H1 (cell line): ENCODE measurements around the gene TET1. TPM values are rescaled to one million over a fixed set of nuclear protein-coding genes. Genes with fewer than 3 reads are reported as not detected.

ENCODE experiments used
- CTCF ChIA-PET: fragments of 300-600 bp; sonication (Branson Sonifier 250); formaldehyde crosslinking; loops from one replicate; lab custom pipeline; 2021; ENCODE audit not compliant: partially characterized antibody; lab: Charles Lee
- POLR2A ChIA-PET: fragments of 300-600 bp; sonication (Branson Sonifier 250); formaldehyde crosslinking; loops from one replicate; lab custom pipeline; 2021; ENCODE audit warnings: inconsistent platforms; ENCODE audit not compliant: partially characterized antibody; lab: Charles Lee
- DNase-seq, 2 experiments: peaks; one replicate each; pipeline versions ENCODE4 v3.0.0 to v3.0.0-alpha.2; 2010 to 2022; ENCODE audit warnings: low spot score in 2 of 2, low read depth in 1 of 2, mixed read lengths in 1 of 2
- FAIRE-seq: peaks from 2 replicates; lab custom pipeline; 2011; peaks lifted over from hg19 to GRCh38; lab: Jason Lieb, UNC
- H2AFZ ChIP-seq: 2 replicates; pipeline ENCODE4 v1.8.1; 2012; ENCODE audit warnings: low read length, inconsistent platforms
- H2AK5ac ChIP-seq: 2 replicates; pipeline ENCODE4 v1.6.1; 2013; ENCODE audit warnings: low read depth, low read length
- H2BK120ac ChIP-seq: replicated peaks from 2 replicates; pipeline ENCODE3; 2013; ENCODE audit warnings: low read depth, low read length, inconsistent platforms
- H2BK12ac ChIP-seq: 2 replicates; pipeline ENCODE4 v1.6.1; 2013; ENCODE audit warnings: low read depth, low read length
- H2BK15ac ChIP-seq: 2 replicates; pipeline ENCODE4 v1.6.1; 2013; ENCODE audit warnings: low read length
- H2BK20ac ChIP-seq: 2 replicates; pipeline ENCODE4 v1.6.1; 2013; ENCODE audit warnings: low read length
- H2BK5ac ChIP-seq: 2 replicates; pipeline ENCODE4 v1.6.1; 2013; ENCODE audit warnings: low read depth, low read length
- H3K14ac ChIP-seq: 2 replicates; pipeline ENCODE4 v1.6.1; 2013; ENCODE audit warnings: inconsistent platforms; ENCODE audit not compliant: insufficient read length
- H3K18ac ChIP-seq: 2 replicates; pipeline ENCODE4 v1.6.1; 2013; ENCODE audit warnings: low read length; ENCODE audit errors: extremely low read depth
- H3K23ac ChIP-seq: 2 replicates; pipeline ENCODE4 v1.6.1; 2013; ENCODE audit warnings: inconsistent platforms; ENCODE audit not compliant: insufficient read length
- H3K23me2 ChIP-seq: 2 replicates; pipeline ENCODE4 v1.6.1; 2013; ENCODE audit warnings: low read depth, low read length
- H3K27ac ChIP-seq: 2 replicates; pipeline ENCODE4 v1.6.1; 2011; ENCODE audit warnings: low read depth, low read length, inconsistent platforms
- H3K27me3 ChIP-seq, 4 experiments: replicated peaks in 1 of 4; 1 replicate in 1 of 4; 2 replicates in 3 of 4; pipeline versions ENCODE4 v1.6.1 to v1.8.1; 2011 to 2013; ENCODE audit warnings: low read length in 3 of 4, mild to moderate bottlenecking in 3 of 4, inconsistent platforms in 2 of 4, mixed read lengths in 2 of 4, moderate library complexity in 1 of 4; ENCODE audit not compliant: control insufficient read depth in 3 of 4, insufficient read depth in 3 of 4; ENCODE audit errors: extremely low read depth in 1 of 4
- H3K36me3 ChIP-seq, 4 experiments: 2 replicates each; pipeline versions ENCODE4 v1.6.1 to v1.8.1; 2011 to 2013; ENCODE audit warnings: mild to moderate bottlenecking in 4 of 4, low read length in 3 of 4, moderate library complexity in 2 of 4, control low read depth in 1 of 4, inconsistent platforms in 1 of 4; ENCODE audit not compliant: insufficient read depth in 4 of 4, control insufficient read depth in 2 of 4
- H3K4ac ChIP-seq: replicated peaks from 2 replicates; pipeline ENCODE3; 2013; ENCODE audit warnings: low read length, low read depth, mixed read lengths, inconsistent platforms; ENCODE audit not compliant: insufficient read length
- H3K4me1 ChIP-seq, 4 experiments: replicated peaks in 1 of 4; 1 replicate in 1 of 4; 2 replicates in 3 of 4; pipeline versions ENCODE4 v1.6.1 to v1.8.1; 2011 to 2013; ENCODE audit warnings: low read length in 3 of 4, inconsistent platforms in 2 of 4, mixed read lengths in 1 of 4; ENCODE audit not compliant: insufficient read depth in 4 of 4, control insufficient read depth in 3 of 4
- H3K4me2 ChIP-seq, 2 experiments: 2 replicates each; pipeline versions ENCODE4 v1.6.1 to v1.8.1; 2011 to 2013; ENCODE audit warnings: low read depth in 2 of 2, low read length in 2 of 2, control low read depth in 1 of 2, inconsistent platforms in 1 of 2, mild to moderate bottlenecking in 1 of 2; ENCODE audit not compliant: insufficient read depth in 1 of 2
- H3K4me3 ChIP-seq, 4 experiments: fragments of 200-600, 300-600 bp in 1 of 4; sonication (generic), shearing (Covaris generic), sonication (Bioruptor Twin) in 1 of 4; 2 replicates each; pipeline versions ENCODE4 v1.5.1 to v1.8.1; 2011 to 2016; ENCODE audit warnings: low read length in 4 of 4, low read depth in 3 of 4, control low read depth in 2 of 4, inconsistent platforms in 2 of 4, mild to moderate bottlenecking in 2 of 4, mixed read lengths in 1 of 4, moderate library complexity in 1 of 4; ENCODE audit not compliant: insufficient read depth in 2 of 4; ENCODE audit errors: extremely low read depth in 1 of 4
- H3K56ac ChIP-seq: replicated peaks from 2 replicates; pipeline ENCODE3; 2013; ENCODE audit warnings: low read depth, mild to moderate bottlenecking, mixed read lengths, low read length, inconsistent platforms; ENCODE audit not compliant: insufficient read length
- H3K79me1 ChIP-seq: 2 replicates; pipeline ENCODE4 v1.6.1; 2013; ENCODE audit warnings: low read depth, low read length, control low read depth
- H3K79me2 ChIP-seq, 2 experiments: 2 replicates each; pipeline versions ENCODE4 v1.6.1 to v1.8.1; 2012 to 2013; ENCODE audit warnings: low read length in 2 of 2, mild to moderate bottlenecking in 2 of 2, inconsistent platforms in 1 of 2; ENCODE audit not compliant: insufficient read depth in 2 of 2, control insufficient read depth in 1 of 2
- H3K9ac ChIP-seq, 4 experiments: replicated peaks in 1 of 4; 1 replicate in 1 of 4; 2 replicates in 3 of 4; pipeline versions ENCODE4 v1.6.1 to v1.8.1; 2011 to 2013; ENCODE audit warnings: low read depth in 3 of 4, low read length in 3 of 4, control low read depth in 2 of 4, mild to moderate bottlenecking in 2 of 4, moderate library complexity in 2 of 4, inconsistent platforms in 1 of 4; ENCODE audit errors: extremely low read depth in 1 of 4
- H3K9me3 ChIP-seq, 2 experiments: 2 replicates each; pipeline versions ENCODE4 v1.6.1 to v1.8.1; 2012 to 2013; ENCODE audit warnings: mild to moderate bottlenecking in 2 of 2, moderate library complexity in 2 of 2, control low read depth in 1 of 2, inconsistent platforms in 1 of 2, low read depth in 1 of 2, low read length in 1 of 2, mixed read lengths in 1 of 2; ENCODE audit not compliant: insufficient read depth in 2 of 2
- H4K20me1 ChIP-seq, 2 experiments: replicated peaks in 1 of 2; 2 replicates each; pipeline versions ENCODE3 to v1.8.1; 2011 to 2013; ENCODE audit warnings: inconsistent platforms in 2 of 2, low read length in 2 of 2, mild to moderate bottlenecking in 1 of 2; ENCODE audit not compliant: insufficient read depth in 2 of 2, control insufficient read depth in 1 of 2
- H4K5ac ChIP-seq: 2 replicates; pipeline ENCODE4 v1.6.1; 2013; ENCODE audit warnings: low read length, low read depth, mixed read lengths, inconsistent platforms; ENCODE audit not compliant: insufficient read length
- H4K8ac ChIP-seq: 2 replicates; pipeline ENCODE4 v1.8.0; 2013; ENCODE audit warnings: mild to moderate bottlenecking, moderate library complexity, low read length, inconsistent platforms; ENCODE audit not compliant: insufficient read depth; ENCODE audit errors: extremely low read depth
- H4K91ac ChIP-seq: replicated peaks from 2 replicates; pipeline ENCODE3; 2013; ENCODE audit warnings: low read length, mixed read lengths, inconsistent platforms; ENCODE audit not compliant: insufficient read length
- TCF12 ChIP-seq: IDR thresholded peaks from 2 replicates; pipeline ENCODE4 v1.6.1; 2011; ENCODE audit warnings: low read depth, mild to moderate bottlenecking, low read length
- WGBS, 2 experiments: shearing (Covaris generic) in 1 of 2; methylation state at CpG; one replicate each; pipeline versions ENCODE4 v1.1.6 to v1.1.7; 2013 to 2015; ENCODE audit warnings: low lambda C conversion rate in 2 of 2, mixed read lengths in 2 of 2, inconsistent platforms in 1 of 2, low coverage in 1 of 2, missing lambda C conversion rate in 1 of 2; ENCODE audit not compliant: insufficient replicate concordance in 2 of 2, insufficient coverage in 1 of 2, insufficient read length in 1 of 2; ENCODE audit errors: extremely low coverage in 1 of 2, missing lambda C conversion rate in 1 of 2; 5-methylcytosine and 5-hydroxymethylcytosine counted together
- polyA plus RNA-seq, 7 experiments: library from polyadenylated mRNA; depleted of rRNA in 3 of 7; stranded (reverse) in 5 of 7; unstranded in 2 of 7; fragments of >200 nt in 5 of 7; fragments of 200-250 nt in 2 of 7; gene quantifications; 1 replicate in 5 of 7; 2 replicates in 1 of 7; 4 replicates in 1 of 7; pipeline versions ENCODE4 v1.2.1 to v1.2.3, GENCODE V29; 2011 to 2013; ENCODE audit warnings: missing spikeins in 2 of 7, mixed read lengths in 2 of 7
- total RNA-seq: library from RNA; stranded (reverse); fragmentation: NEBNext Ultra II Directional; extraction: Animal tissue kit (Norgen Biotek cat#: 25700); gene quantifications from 2 replicates; pipeline ENCODE4 v1.2.1, GENCODE V29; 2021

Gene TET1
- total and polyA plus RNA-seq, 2 of the 8 experiments (the other 6 are each of a cell fraction or from before 2014, with no cell fraction given): 15.2 to 69.3 TPM

DNA sequence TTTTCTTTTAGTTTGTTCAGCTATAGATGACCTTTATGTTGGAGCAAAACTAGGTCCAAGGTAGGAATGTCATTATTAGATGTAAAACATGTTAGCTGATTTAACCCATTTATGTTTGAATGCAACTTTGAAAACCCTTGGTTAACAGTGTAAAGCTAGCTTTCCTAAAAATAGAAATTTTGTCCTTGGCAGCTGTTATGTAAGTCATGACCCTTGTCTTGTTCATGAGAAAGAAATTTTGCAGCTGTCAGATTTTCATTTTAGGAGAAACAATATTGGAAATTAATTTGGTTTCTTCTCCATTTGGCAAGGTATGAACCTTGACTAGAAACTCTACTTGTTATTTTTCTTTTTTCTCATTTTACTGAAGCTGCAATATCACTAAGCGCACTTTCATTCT is 137.0 kb downstream of the TET1 start:
- Histone ChIP-seq H2AK5ac (no peak overlapping the region), H3K4me1 (no peaks in the 10 kb centered on the region), H3K14ac (no peak overlapping the region), H3K56ac (no peak overlapping the region), H3K18ac (no peak overlapping the region), H3K9ac (no peak overlapping the region), H2AFZ (no peak overlapping the region), H3K79me1 (no peaks in the 10 kb centered on the region), H4K5ac (no peak overlapping the region), H3K23me2 (no peaks in the 10 kb centered on the region), H3K9me3 (no peaks in the 10 kb centered on the region), H4K91ac (no peak overlapping the region), H3K36me3 (peaks cover 0 to 3% (median under 1%) of the 10 kb centered on the region in 4 experiments; a peak in 2 of 8 replicates), H3K23ac (no peak overlapping the region), H2BK12ac (no peak overlapping the region), H2BK5ac (no peak overlapping the region), H3K79me2 (no peaks in the 10 kb centered on the region), H2BK20ac (no peak overlapping the region), H2BK15ac (no peak overlapping the region), H3K27me3 (no peaks in the 10 kb centered on the region), H3K4me3 (no peak overlapping the region), H4K20me1 (no peaks in the 10 kb centered on the region), H4K8ac (no peak overlapping the region), H2BK120ac (no peak overlapping the region), H3K4ac (no peak overlapping the region), H3K27ac (no peak overlapping the region), H3K4me2 (no peak overlapping the region)
- no peak for FAIRE-seq
- CTCF ChIA-PET: interaction anchor here (0.9 kb wide), 1 partner anchor 350 kb away, joined by 4 read pairs; no protein-coding TSS in a partner anchor
- WGBS, 2 experiments: 96% methylated on average over 1 of the region's 1 CpG; no CpG with 5 or more reads in 1 of the 2 experiments
- DNase-seq: no peak
- POLR2A ChIA-PET: no interaction called here
- no peak for TF ChIP-seq TCF12
